LNCaP clone FGC (cell line): ENCODE data around the gene ANKS1A.
"Not testable (repeated sequence)": the region's sequence is repeated elsewhere in the genome, so short reads cannot be mapped to it uniquely, and the experiment has no call there.

Source experiments
- DNase-seq: peaks from one replicate; pipeline ENCODE4 v3.0.0-alpha.2; 2011; ENCODE audit warnings: low read depth
- H3K4me3 ChIP-seq: 2 replicates; pipeline ENCODE4 v1.5.1; 2011; ENCODE audit warnings: mild to moderate bottlenecking, low read depth, low read length, control low read depth
- TF ChIP-seq, protein P1 (sequence below): IDR thresholded peaks from 2 replicates; pipeline ENCODE4 v1.5.1; 2012; ENCODE audit warnings: mild to moderate bottlenecking; ENCODE audit not compliant: control insufficient read depth, insufficient read depth; ENCODE audit errors: extremely low read depth

The ANKS1A gene

DNA sequence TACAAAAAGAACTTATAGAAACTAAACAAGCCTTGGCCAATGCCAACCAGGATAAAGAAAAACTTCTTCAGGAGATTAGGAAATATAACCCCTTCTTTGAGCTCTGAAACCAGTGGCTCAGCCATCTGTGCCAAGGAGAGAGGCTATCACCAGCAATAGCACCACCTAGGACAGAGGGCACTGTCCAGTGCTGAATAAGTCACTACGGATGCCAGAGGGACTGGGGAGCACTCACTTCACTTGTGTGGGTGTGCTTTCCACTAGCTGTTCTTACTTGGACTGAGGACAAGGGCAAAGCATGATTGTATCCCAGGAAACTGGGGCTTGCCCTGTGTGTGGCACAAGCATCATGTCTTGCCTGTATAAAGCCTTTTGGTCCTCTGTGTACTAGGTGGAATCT lies 16.7 kb upstream of the ANKS1A start:
- H3K4me3 ChIP-seq, result no peak overlapping the region
- DNase-seq, result no peak
- TF ChIP-seq, protein P1, sequence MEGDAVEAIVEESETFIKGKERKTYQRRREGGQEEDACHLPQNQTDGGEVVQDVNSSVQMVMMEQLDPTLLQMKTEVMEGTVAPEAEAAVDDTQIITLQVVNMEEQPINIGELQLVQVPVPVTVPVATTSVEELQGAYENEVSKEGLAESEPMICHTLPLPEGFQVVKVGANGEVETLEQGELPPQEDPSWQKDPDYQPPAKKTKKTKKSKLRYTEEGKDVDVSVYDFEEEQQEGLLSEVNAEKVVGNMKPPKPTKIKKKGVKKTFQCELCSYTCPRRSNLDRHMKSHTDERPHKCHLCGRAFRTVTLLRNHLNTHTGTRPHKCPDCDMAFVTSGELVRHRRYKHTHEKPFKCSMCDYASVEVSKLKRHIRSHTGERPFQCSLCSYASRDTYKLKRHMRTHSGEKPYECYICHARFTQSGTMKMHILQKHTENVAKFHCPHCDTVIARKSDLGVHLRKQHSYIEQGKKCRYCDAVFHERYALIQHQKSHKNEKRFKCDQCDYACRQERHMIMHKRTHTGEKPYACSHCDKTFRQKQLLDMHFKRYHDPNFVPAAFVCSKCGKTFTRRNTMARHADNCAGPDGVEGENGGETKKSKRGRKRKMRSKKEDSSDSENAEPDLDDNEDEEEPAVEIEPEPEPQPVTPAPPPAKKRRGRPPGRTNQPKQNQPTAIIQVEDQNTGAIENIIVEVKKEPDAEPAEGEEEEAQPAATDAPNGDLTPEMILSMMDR, result no peak

DNA sequence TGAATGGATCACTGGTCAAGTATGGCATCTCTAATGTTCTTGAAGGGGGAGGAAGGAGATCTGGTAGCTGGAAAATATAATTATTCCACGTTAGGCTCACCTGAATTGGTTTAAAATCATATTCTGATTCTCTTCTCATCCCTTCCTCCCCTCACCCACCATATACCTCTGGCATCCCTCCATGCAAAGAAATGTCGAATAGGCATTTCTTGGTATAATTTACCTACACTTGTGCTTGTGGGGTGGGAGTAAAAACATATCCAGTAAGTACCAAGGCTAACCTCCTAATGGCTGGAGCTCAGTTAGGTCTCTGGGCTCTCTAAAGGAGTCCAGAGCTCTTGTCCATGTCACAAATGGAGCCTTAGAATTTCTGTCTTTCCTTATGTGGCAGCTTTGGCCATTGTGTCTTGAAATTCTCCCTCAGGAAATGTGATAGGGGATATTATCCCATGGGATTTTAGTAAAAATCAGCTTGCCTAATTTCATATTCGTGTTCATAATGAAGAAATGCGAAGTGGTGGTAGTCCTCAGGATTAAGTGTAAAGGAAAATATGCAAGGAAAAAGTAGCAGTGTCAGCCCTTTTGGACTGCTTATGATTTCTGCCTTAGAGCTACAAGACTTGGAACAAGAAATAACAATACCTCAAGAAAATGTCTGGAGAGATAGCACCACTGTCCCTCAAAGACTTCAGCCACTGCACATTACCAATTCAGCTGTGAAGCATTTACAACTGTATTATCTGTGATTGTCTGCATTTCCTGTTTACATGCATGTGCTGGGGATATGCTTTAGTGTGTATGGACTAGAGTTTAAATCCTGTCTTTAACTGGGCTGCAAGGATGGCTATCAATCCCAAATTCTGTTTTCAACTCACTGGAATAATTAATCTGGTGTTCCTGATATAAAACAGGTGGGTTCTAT lies 13.5 kb upstream of the ANKS1A start:
- TF ChIP-seq, protein P1, result no peak
- DNase-seq, result no peak
- no peak overlapping the region for H3K4me3 ChIP-seq

DNA sequence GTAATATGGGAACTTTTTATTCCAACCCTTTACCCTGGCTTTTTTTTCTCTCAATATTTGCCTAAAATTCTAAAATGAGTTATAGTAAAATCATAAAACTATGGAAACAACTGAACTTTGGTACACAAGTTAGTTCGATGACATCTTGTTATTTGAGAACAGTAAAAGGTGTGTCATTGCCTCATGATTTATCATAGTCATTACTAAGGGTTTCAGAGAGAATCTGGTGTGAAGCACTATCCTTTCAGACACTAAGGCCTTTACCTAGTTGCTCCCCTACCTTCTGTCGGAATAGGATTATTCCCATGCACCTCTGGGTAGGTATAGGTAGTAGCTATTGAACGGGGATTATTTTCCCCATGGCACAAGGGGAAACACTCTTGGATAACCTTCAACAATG lies 12.6 kb upstream of the ANKS1A start:
- TF ChIP-seq, protein P1, result no peak
- no peak for DNase-seq
- H3K4me3 ChIP-seq, result no peak overlapping the region

DNA sequence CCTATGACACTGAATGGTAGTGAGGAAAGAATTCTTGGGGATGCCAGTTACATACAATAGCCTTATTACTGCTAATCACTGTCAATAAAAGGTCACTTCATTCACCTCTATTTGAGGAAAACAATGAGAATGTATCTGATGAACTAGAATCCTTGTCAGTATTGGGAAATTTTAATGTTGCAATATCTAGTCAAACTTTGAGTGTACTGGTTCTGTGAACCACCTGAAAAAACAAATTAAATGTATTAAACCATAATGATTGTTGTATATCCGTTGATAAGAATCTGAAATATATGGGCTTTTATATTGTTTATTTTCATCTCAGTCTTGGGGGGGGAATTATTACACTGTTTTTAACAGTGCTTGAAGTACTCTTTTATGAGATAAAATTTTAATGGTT lies 11.8 kb upstream of the ANKS1A start:
- TF ChIP-seq, protein P1, result no peak
- no peak overlapping the region for H3K4me3 ChIP-seq
- no peak for DNase-seq

DNA sequence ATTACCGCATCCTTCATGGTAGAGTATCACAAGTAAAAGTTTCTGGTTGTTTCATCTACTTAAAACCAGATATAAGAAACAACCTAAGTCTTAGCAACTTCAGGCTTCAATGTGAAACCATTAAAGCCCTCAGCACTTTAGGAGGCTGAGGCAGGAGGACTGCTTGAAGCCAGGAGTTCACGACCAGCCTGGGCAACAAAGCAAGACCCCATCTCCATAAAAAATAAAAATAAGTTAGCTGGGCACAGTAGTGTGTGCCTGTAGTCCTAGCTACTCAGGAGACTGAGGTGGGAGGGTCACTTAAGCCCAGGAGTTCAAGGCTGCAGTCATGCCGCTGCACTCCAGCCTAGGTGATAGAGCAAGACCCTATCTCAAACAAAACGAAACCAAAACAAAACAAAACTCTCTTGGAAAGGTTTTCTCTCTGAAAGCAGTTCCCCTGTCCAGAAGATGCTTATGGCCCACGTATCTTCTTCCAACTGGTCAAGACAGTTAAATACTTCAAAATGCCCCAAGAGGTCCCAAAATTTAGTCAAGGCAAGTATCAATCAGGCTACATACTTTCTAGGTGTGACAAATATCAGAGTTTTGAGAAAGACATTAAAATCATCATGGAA lies 11.1 kb upstream of the ANKS1A start:
- TF ChIP-seq, protein P1, result no peak
- H3K4me3 ChIP-seq, result no peak overlapping the region
- no peak for DNase-seq

DNA sequence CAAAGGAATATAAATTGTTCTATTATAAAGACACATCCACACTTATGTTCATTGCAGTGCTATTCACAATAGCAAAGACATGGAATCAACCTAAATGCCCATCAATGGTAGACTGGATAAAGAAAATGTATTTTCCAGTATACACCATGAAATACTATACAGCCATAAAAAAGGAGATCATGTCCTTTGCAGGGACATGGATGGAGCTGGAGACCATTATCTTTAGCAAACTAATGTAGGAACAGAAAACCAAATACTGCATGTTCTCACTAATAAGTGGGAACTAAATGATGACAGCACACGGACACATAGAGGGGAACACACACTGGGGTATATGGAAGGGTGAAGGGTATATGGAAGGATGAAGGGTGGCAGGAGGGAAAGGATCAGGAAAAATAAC lies 5.0 kb upstream of the ANKS1A start:
- DNase-seq, H3K4me3 ChIP-seq: not testable (repeated sequence)

DNA sequence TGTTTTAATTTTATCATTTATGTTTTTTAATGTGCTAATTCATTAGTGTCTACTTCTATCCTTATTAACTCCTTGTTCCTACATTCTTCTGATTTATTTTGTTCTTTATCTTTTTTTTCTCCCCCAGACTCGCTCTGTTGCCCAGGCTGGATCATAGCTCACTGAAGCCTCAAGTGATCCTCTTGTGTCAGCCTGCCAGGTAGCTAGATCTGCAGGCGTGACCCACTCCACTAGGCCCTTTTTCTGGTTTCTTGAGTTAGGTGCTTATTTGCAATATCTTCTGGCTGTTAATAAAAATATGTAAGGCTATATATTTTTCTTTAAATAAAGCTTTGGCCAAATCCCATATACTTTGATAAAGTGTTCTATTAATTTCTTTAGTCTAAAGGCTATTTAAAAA lies 4.1 kb upstream of the ANKS1A start:
- no peak for DNase-seq
- H3K4me3 ChIP-seq, result no peak overlapping the region
- TF ChIP-seq, protein P1, result no peak

DNA sequence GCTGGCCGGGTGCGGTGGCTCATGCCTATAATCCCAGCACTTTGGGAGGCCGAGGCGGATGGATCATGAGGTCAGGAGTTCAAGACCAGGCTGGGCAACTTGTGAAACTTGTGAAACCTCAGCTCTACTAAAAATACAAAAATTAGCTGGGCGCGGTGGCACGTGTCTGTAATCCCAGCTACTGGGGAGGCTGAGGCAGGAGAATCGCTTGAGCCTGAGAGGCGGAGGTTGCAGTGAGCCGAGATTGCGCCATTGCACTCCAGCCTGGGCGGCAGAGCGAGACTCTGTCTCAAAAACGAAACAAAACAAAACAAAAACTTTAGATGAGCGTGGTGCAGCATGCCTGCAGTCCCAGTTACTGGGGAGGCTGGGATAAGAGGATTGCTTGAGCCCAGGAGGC lies 3.2 kb upstream of the ANKS1A start:
- not testable (repeated sequence) for DNase-seq, H3K4me3 ChIP-seq
